A375 (cell line): ENCODE results near the gene OSMR. TPM values are rescaled to one million over a fixed set of nuclear protein-coding genes. Genes with fewer than 3 reads are reported as not detected.

ENCODE experiments used
- total RNA-seq: library from RNA; depleted of rRNA; stranded (reverse); fragments of >200 nt; shearing (Covaris generic); gene quantifications from 2 replicates; pipeline ENCODE4 v1.2.3, GENCODE V29; 2014; rRNA removed

OSMR gene
- total RNA-seq, result 13.5 and 14.2 TPM in 2 replicates

DNA sequence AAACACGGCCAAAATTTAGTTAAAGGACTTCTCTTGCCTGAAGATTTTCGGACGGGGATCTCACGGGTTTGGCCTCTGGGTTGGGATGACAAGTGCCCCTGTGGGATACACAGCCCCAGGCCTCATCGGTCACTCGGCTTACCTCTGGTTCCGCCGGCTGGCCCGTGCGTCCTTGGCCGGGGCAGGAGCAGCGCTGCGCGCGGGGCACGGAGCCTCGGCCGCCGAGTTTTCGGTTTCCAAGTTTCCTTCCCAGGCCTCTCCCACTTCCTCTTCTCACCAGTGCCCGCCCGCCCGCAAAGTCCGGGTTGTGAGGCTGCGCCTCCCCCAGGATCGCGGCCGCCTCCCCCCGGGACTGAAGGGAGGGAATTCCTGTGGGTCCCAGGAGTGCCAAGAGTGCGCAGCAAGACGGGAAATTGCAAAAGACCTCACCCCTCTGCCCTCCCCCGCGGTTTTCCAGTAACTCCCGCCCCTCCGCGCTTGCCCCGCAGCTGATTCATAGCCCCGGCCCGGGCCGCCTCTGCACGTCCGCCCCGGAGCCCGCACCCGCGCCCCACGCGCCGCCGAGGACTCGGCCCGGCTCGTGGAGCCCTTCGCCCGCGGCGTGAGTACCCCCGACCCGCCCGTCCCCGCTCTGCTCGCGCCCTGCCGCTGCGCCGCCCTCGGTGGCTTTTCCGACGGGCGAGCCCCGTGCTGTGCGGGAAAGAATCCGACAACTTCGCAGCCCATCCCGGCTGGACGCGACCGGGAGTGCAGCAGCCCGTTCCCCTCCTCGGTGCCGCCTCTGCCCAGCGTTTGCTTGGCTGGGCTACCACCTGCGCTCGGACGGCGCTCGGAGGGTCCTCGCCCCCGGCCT, at the start of gene OSMR:
Gene OSMR, plus strand, starts transcription at position 487 of the 853 bp plus-strand sequence. CDS start 23,033 bp downstream, outside the sequence.

Other genes starting within 250 kb of the OSMR start
- 15.7 and 16.0 TPM in 2 replicates for gene RICTOR, start 228.4 kb downstream of the OSMR start, total RNA-seq